B cell (primary cell): ENCODE data around the gene CPLANE2. TPM values are rescaled to one million over a fixed set of nuclear protein-coding genes. Genes with fewer than 3 reads are reported as not detected.

ENCODE experiments used
- ATAC-seq: fragments of 200-7000 bp; cut with Tn5 transposase; one replicate; pipeline ENCODE4 v1.10.0; 2021; ENCODE audit warnings: low read depth, mild to moderate bottlenecking, moderate number of reproducible peaks, moderate library complexity
- CTCF ChIA-PET: fragments of 350-600 bp; sonication (Branson Sonifier 250); formaldehyde crosslinking; loops from one replicate; lab custom pipeline; 2021; ENCODE audit warnings: antibody characterized with exemption, inconsistent platforms; lab: Charles Lee
- POLR2A ChIA-PET: fragments of 350-600 bp; sonication (Branson Sonifier 250); formaldehyde crosslinking; loops from one replicate; lab custom pipeline; 2021; ENCODE audit warnings: antibody characterized with exemption; lab: Charles Lee
- DNase-seq: peaks from one replicate; pipeline ENCODE4 v3.0.0; 2013
- H2AFZ ChIP-seq: 2 replicates; pipeline ENCODE4 v1.6.1; 2012; ENCODE audit warnings: mild to moderate bottlenecking, low read depth, low read length; ENCODE audit not compliant: insufficient read depth, poor library complexity, severe bottlenecking
- H3K27ac ChIP-seq, 2 donors: 1 replicate in 1 of 2; 2 replicates in 1 of 2; pipeline ENCODE4 v1.5.1; 2012 to 2013; ENCODE audit warnings: low read length in 2 of 2, mild to moderate bottlenecking in 2 of 2, moderate library complexity in 1 of 2
- H3K27me3 ChIP-seq, 4 experiments: fragments of 200-600 bp in 1 of 4; sonication (generic) in 1 of 4; replicated peaks in 1 of 4; 1 replicate in 2 of 4; 2 replicates in 2 of 4; pipeline versions ENCODE4 v1.6.1 to v1.7.0; 2013 to 2016; ENCODE audit warnings: low read length in 3 of 4, mild to moderate bottlenecking in 2 of 4, mixed read lengths in 1 of 4, moderate library complexity in 1 of 4; ENCODE audit not compliant: insufficient read depth in 4 of 4, control insufficient read depth in 3 of 4; ENCODE audit errors: control extremely low read depth in 1 of 4
- H3K36me3 ChIP-seq, 2 experiments: replicated peaks in 1 of 2; 1 replicate in 1 of 2; 2 replicates in 1 of 2; pipeline versions ENCODE4 v1.6.1 to v1.7.1; 2013; ENCODE audit warnings: low read length in 1 of 2; ENCODE audit not compliant: insufficient read depth in 2 of 2, control insufficient read depth in 1 of 2; ENCODE audit errors: control extremely low read depth in 1 of 2, extremely low read depth in 1 of 2
- H3K4me1 ChIP-seq, 2 donors: fragments of 200-600 bp in 1 of 2; sonication (generic) in 1 of 2; 1 replicate in 1 of 2; 2 replicates in 1 of 2; pipeline versions ENCODE4 v1.5.1 to v1.6.1; 2013 to 2017; ENCODE audit warnings: low read length in 2 of 2; ENCODE audit not compliant: control insufficient read depth in 2 of 2, insufficient read depth in 2 of 2
- H3K4me2 ChIP-seq: replicated peaks from 2 replicates; pipeline ENCODE3; 2012; ENCODE audit warnings: mild to moderate bottlenecking, low read depth, low read length; ENCODE audit not compliant: poor library complexity, severe bottlenecking
- H3K4me3 ChIP-seq, 5 experiments: fragments of 200-600 bp in 1 of 5; sonication (generic) in 1 of 5; 1 replicate in 3 of 5; 2 replicates in 2 of 5; pipeline versions ENCODE4 v1.5.1 to v1.7.0; 2011 to 2016; ENCODE audit warnings: low read length in 4 of 5, mild to moderate bottlenecking in 4 of 5, low read depth in 2 of 5, control low read depth in 1 of 5, moderate library complexity in 1 of 5; ENCODE audit not compliant: insufficient read depth in 1 of 5; ENCODE audit errors: control extremely low read depth in 1 of 5, extremely low read depth in 1 of 5
- H3K79me2 ChIP-seq: fragments of 200-600 bp; sonication (generic); one replicate; pipeline ENCODE4 v1.6.0; 2016; ENCODE audit warnings: low read length; ENCODE audit not compliant: control insufficient read depth, insufficient read depth
- H3K9ac ChIP-seq: fragments of 200-600 bp; sonication (generic); 2 replicates; pipeline ENCODE4 v1.6.1; 2017; ENCODE audit warnings: mild to moderate bottlenecking, low read length, moderate library complexity
- H3K9me3 ChIP-seq, 3 donors: one replicate each; pipeline versions ENCODE4 v1.6.1 to v1.7.1; 2013; ENCODE audit warnings: low read length in 2 of 3; ENCODE audit not compliant: control insufficient read depth in 2 of 3, insufficient read depth in 1 of 3; ENCODE audit errors: control extremely low read depth in 1 of 3
- H4K20me1 ChIP-seq: 2 replicates; pipeline ENCODE4 v1.6.0; 2012; ENCODE audit warnings: mild to moderate bottlenecking, low read length; ENCODE audit not compliant: insufficient read depth, control insufficient read depth, poor library complexity, severe bottlenecking
- H3K27ac Mint-ChIP-seq: one replicate; pipeline ENCODE4 v1.8.0; 2021; ENCODE audit warnings: mixed read lengths
- H3K27me3 Mint-ChIP-seq: one replicate; pipeline ENCODE4 v1.8.0; 2021; ENCODE audit warnings: mixed read lengths
- H3K4me1 Mint-ChIP-seq: one replicate; pipeline ENCODE4 v1.8.0; 2021; ENCODE audit warnings: mixed read lengths
- H3K4me3 Mint-ChIP-seq: one replicate; pipeline ENCODE4 v1.8.0; 2021; ENCODE audit warnings: mixed read lengths
- H3K9me3 Mint-ChIP-seq: one replicate; pipeline ENCODE4 v1.8.0; 2022; ENCODE audit warnings: mixed read lengths; ENCODE audit not compliant: insufficient read depth
- EZH2 ChIP-seq: IDR thresholded peaks from 2 replicates; pipeline ENCODE4 v1.6.1; 2012; ENCODE audit warnings: borderline replicate concordance, low read depth, mild to moderate bottlenecking, moderate library complexity, low read length; ENCODE audit not compliant: insufficient read depth, poor library complexity, severe bottlenecking
- WGBS: methylation state at CpG from one replicate; pipeline ENCODE4 v1.1.5; 2013; ENCODE audit warnings: missing lambda C conversion rate; ENCODE audit not compliant: insufficient coverage; 5-methylcytosine and 5-hydroxymethylcytosine counted together
- intact Hi-C: fragments of 100-400 bp; cut with micrococcal nuclease; formaldehyde crosslinking; loops from one replicate; pipeline ENCODE4 v1.10.0; 2022
- polyA plus RNA-seq: library from polyadenylated mRNA; depleted of rRNA; stranded (reverse); fragments of >200 nt; gene quantifications from 2 replicates; pipeline ENCODE4 v1.2.3, GENCODE V29; 2012
- total RNA-seq, 2 donors: library from RNA; stranded (reverse); fragments of 120-200 nt in 1 of 2; gene quantifications; 1 replicate in 1 of 2; 2 replicates in 1 of 2; pipeline versions ENCODE4 v1.2.3 to v1.2.4, GENCODE V29; 2013 to 2022
- TF ChIP-seq, protein P1 (sequence below): fragments of 200-600 bp; IDR thresholded peaks from one replicate; pipeline ENCODE4 v1.8.0; 2022; ENCODE audit warnings: antibody characterized with exemption, mild to moderate bottlenecking

The CPLANE2 gene
- total and polyA plus RNA-seq, 2 donors (not counting 1 experiment from before 2014, with no cell fraction given), result 5.7 to 11.1 TPM

DNA sequence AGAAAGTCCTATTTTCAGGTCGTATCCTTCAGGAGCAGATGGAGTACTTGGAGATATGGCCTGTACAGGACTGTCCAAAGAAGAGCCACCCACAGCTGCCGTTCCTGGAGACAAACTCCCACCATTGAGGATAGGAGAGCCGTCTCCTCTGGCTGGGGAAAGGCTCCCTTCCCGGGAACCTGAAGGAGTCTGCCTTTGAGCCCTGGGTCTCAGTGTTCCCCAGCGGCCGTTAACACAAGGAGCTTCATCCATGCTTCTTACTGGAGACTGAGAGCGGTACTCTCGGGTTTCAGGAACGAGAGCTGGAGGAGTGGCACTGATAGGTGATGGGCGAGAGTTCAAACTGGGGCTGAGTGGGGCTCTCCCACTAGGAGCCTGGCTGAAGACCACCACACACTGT lies 14.4 kb upstream of the CPLANE2 start:
- Mint-ChIP-seq H3K27ac (no peak overlapping the region), H3K4me1 (peaks cover 17% of the 10 kb centered on the region), H3K9me3 (no peaks in the 10 kb centered on the region), H3K4me3 (no peak overlapping the region), H3K27me3 (no peaks in the 10 kb centered on the region)
- intact Hi-C loops, result no loop called here
- no peak overlapping the region for H3K27ac ChIP-seq
- no peak for DNase-seq
- no peak for ATAC-seq
- peaks cover 2 to 63% of the 10 kb centered on the region in 2 experiments for H3K36me3 ChIP-seq
- no peak overlapping the region for H3K4me2 ChIP-seq
- H3K4me1 ChIP-seq, result peaks cover 14 to 17% of the 10 kb centered on the region in 2 donors
- 100% methylated on average over 9 of the region's 10 CpGs for WGBS
- no peaks in the 10 kb centered on the region for H3K27me3 ChIP-seq
- TF ChIP-seq, protein P1, sequence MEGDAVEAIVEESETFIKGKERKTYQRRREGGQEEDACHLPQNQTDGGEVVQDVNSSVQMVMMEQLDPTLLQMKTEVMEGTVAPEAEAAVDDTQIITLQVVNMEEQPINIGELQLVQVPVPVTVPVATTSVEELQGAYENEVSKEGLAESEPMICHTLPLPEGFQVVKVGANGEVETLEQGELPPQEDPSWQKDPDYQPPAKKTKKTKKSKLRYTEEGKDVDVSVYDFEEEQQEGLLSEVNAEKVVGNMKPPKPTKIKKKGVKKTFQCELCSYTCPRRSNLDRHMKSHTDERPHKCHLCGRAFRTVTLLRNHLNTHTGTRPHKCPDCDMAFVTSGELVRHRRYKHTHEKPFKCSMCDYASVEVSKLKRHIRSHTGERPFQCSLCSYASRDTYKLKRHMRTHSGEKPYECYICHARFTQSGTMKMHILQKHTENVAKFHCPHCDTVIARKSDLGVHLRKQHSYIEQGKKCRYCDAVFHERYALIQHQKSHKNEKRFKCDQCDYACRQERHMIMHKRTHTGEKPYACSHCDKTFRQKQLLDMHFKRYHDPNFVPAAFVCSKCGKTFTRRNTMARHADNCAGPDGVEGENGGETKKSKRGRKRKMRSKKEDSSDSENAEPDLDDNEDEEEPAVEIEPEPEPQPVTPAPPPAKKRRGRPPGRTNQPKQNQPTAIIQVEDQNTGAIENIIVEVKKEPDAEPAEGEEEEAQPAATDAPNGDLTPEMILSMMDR, result no peak
- no peak for TF ChIP-seq EZH2
- H3K79me2 ChIP-seq, result no peaks in the 10 kb centered on the region
- no peak overlapping the region for H2AFZ ChIP-seq
- no peaks in the 10 kb centered on the region for H4K20me1 ChIP-seq
- no peaks in the 10 kb centered on the region for H3K9me3 ChIP-seq
- H3K9ac ChIP-seq, result no peak overlapping the region
- no peak overlapping the region for H3K4me3 ChIP-seq
- POLR2A ChIA-PET, result no interaction called here
- CTCF ChIA-PET, result interaction anchor here (1.6 kb wide), 1 partner anchor 173 kb away, joined by 6 read pairs; no protein-coding TSS in a partner anchor

DNA sequence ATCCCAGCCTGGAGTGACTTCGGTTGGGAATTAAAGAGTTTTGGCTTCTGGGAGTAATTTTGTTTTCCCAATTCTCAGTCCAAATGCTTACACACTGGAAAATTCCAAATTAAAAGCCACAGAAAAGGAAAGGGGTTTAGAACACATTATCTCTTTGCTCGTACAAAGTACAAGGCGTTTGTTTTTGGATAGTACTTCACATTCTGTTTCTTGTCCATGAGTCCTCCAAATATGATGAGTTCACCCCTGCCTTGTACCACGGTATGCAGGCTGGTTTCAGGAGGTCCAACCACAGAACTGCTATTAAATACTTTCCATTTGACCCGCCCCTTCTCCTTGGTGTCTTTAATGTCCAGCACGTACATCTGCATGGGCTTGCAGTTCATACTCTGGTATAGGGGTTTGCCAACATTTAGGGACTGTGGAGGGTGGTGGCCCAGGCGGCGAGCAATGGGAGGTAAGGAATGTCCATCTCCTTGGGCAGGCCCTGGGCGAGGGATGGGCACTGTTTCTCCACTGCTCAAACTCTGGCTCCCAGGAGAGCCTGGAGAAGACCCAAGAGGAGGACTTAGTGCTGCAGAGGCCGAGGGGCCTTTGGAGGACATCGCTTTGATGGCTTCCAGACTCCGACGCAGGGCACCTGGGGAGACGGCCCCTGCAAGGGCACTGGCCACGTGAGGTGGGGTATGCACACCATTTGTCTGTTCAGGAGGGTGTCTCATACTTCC lies 13.7 kb upstream of the CPLANE2 start:
- H3K27me3 Mint-ChIP-seq, result no peaks in the 10 kb centered on the region

More for the DNA sequence above, 13.7 kb upstream of the CPLANE2 start:
- no peak overlapping the region for H2AFZ ChIP-seq
- WGBS, result 98% methylated on average over 12 of the region's 15 CpGs
- H3K4me1 Mint-ChIP-seq, result peaks cover 17% of the 10 kb centered on the region
- ATAC-seq (no peak), DNase-seq (no peak)
- H3K27ac ChIP-seq, result no peak overlapping the region
- no peak overlapping the region for H3K4me2 ChIP-seq
- intact Hi-C loops, result no loop called here
- H3K9ac ChIP-seq, result no peak overlapping the region
- peaks cover 2 to 56% of the 10 kb centered on the region in 2 experiments for H3K36me3 ChIP-seq
- no peaks in the 10 kb centered on the region for H3K79me2 ChIP-seq
- ChIA-PET POLR2A (no interaction called here), CTCF (interaction anchor here (1.6 kb wide), 1 partner anchor 172 kb away, joined by 6 read pairs; no protein-coding TSS in a partner anchor)
- no peaks in the 10 kb centered on the region for H4K20me1 ChIP-seq
- H3K4me3 Mint-ChIP-seq, result no peak overlapping the region
- no peak for TF ChIP-seq EZH2
- TF ChIP-seq, protein P1, result no peak
- no peaks in the 10 kb centered on the region for H3K27me3 ChIP-seq
- H3K4me1 ChIP-seq, result peaks cover 14 to 17% of the 10 kb centered on the region in 2 donors
- no peak overlapping the region for H3K27ac Mint-ChIP-seq
- no peak overlapping the region for H3K4me3 ChIP-seq
- no peaks in the 10 kb centered on the region for H3K9me3 ChIP-seq
- no peaks in the 10 kb centered on the region for H3K9me3 Mint-ChIP-seq
